ENCODE data around the gene THRB.

- TF ChIP-seq CTCF (IDR thresholded peaks at IDR 0.05; ENCODE audit: poor library complexity): no peak
- no peak for TF ChIP-seq EZH2 (IDR thresholded peaks at IDR 0.05; ENCODE audit: borderline replicate concordance)
These were observed 14.2 kb downstream of the THRB start for GRCh38 chr3:24480497-24480896.
